ENCODE results near the gene APPBP2. TPM values are rescaled to one million over a fixed set of nuclear protein-coding genes. Genes with fewer than 3 reads are reported as not detected.
"Not testable (repeated sequence)": the region's sequence is repeated elsewhere in the genome, so short reads cannot be mapped to it uniquely, and the experiment has no call there.

Gene APPBP2
- total RNA-seq, 2 experiments from 2014 or later: 29.8 to 32.9 TPM

- H3K4me1 Mint-ChIP-seq; H3K27ac Mint-ChIP-seq; H3K27me3 Mint-ChIP-seq; H3K9me3 Mint-ChIP-seq; ATAC-seq (ENCODE audit: low read depth); H3K36me3 Mint-ChIP-seq; H3K4me3 Mint-ChIP-seq; DNase-seq; POLR2A ChIA-PET: not testable (repeated sequence)
Observed at GRCh38 chr17:60433021-60433997, 92.7 kb downstream of the APPBP2 start.

DNA sequence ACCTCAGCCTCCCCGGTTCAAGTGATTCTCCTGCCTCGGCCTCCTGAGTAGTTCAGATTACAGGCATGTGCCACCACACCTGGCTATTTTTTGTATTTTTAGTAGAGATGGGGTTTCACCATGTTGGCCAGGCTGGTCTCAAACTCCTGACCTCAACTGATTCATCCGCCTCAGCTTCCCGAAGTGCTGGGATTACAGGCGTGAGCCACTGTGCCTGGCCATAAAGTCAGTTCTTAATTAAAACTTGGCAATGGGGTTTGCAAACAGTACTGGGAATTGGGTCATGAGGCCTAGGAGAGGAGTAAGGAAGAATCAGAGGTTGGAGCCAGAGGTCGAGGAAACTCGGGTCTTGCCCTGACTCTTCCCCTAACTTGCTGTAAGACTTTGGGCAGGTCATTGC is 95.5 kb downstream of the APPBP2 start:
- not testable (repeated sequence) for H3K4me3 Mint-ChIP-seq; H3K4me1 Mint-ChIP-seq; H3K9me3 Mint-ChIP-seq; H3K36me3 Mint-ChIP-seq; H3K27me3 Mint-ChIP-seq; H3K27ac Mint-ChIP-seq; ATAC-seq (ENCODE audit: low read depth); DNase-seq
- POLR2A ChIA-PET: interaction anchor here (0.7 kb wide), 2 partner anchors 21 to 199 kb away, joined by 3 to 4 read pairs; no protein-coding TSS in a partner anchor

DNA sequence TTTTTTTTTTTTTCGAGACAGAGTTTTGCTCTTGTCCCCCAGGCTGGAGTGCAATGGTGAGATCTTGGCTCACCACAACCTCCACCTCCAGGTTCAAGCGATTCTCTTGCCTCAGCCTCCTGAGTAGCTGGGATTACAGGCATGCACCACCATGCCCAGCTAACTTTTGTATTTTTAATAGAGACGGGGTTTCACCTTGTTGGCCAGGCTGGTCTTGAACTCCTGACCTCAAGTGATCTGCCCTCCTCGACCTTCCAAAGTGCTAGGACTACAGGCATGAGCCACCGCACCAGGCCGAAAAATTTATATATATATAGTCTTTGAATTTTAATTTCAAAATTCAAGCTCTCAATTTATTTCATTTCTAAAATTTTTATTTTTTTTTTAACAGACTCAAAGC is 97.6 kb downstream of the APPBP2 start:
- H3K36me3 Mint-ChIP-seq; H3K4me3 Mint-ChIP-seq; DNase-seq; H3K27ac Mint-ChIP-seq; H3K27me3 Mint-ChIP-seq; H3K4me1 Mint-ChIP-seq; ATAC-seq (ENCODE audit: low read depth); POLR2A ChIA-PET; H3K9me3 Mint-ChIP-seq: not testable (repeated sequence)

DNA sequence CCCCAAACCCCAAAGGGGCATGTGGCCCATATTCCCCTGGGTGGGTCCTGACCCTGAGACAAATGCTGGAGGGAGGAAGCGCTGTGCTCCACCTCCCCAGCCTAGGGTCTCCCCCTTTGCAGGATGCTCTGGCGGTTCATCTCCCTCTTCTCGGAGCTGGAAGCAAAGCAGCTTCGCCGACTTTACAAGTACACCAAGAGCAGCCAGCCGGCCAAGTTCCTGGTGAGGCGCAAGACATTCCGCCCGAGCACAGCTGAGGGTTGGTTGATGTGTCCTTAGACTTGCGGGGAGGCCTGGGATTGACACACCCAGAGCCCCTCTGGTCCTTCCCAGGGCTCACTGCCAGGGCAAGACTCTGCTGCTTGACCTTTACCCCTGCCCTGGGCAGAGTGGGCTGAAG is 99.4 kb downstream of the APPBP2 start:
- Mint-ChIP-seq H3K27ac (no peak overlapping the region), H3K36me3 (no peaks in the 10 kb centered on the region), H3K4me1 (peaks cover 2% of the 10 kb centered on the region), H3K9me3 (no peaks in the 10 kb centered on the region), H3K4me3 (no peak overlapping the region), H3K27me3 (peaks cover 4% of the 10 kb centered on the region)
- POLR2A ChIA-PET: no interaction called here
- DNase-seq (no peak), ATAC-seq (ENCODE audit: low read depth) (no peak)

GRCh38 chr17:60425626-60426025 is 100.4 kb downstream of the APPBP2 start:
- H3K36me3 Mint-ChIP-seq: no peaks in the 10 kb centered on the region
- H3K9me3 Mint-ChIP-seq: no peaks in the 10 kb centered on the region
- POLR2A ChIA-PET: no interaction called here
- no peak overlapping the region for H3K27ac Mint-ChIP-seq
- DNase-seq (no peak), ATAC-seq (ENCODE audit: low read depth) (no peak)
- peaks cover 4% of the 10 kb centered on the region for H3K27me3 Mint-ChIP-seq
- peaks cover 7% of the 10 kb centered on the region for H3K4me1 Mint-ChIP-seq
- H3K4me3 Mint-ChIP-seq: no peak overlapping the region

DNA sequence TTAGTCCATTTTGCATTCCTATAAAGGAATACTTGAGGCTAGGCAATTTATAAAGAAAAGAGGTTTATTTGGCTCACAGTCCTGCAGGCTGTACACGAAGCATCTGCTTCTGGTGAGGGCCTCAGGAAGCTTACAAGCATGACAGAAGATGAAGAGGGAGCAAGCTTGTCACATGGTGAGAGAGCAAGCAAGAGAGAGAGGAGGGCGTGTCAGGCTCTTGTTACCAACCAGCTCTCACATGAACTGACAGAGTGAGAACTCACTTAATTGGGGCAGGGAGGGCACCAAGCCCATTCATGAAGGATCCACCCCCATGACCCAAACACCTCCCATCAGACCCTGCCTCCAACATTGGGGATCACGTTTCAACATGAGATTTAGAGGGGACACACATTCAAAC is 102.2 kb downstream of the APPBP2 start:
- peaks cover 3% of the 10 kb centered on the region for H3K9me3 Mint-ChIP-seq
- POLR2A ChIA-PET: interaction anchor here (0.5 kb wide), 1 partner anchor 116 kb away, joined by 5 read pairs; no protein-coding TSS in a partner anchor
- H3K27ac Mint-ChIP-seq: no peak overlapping the region
- peaks cover 7% of the 10 kb centered on the region for H3K4me1 Mint-ChIP-seq
- no peaks in the 10 kb centered on the region for H3K36me3 Mint-ChIP-seq
- DNase-seq: no peak
- peaks cover 4% of the 10 kb centered on the region for H3K27me3 Mint-ChIP-seq
- H3K4me3 Mint-ChIP-seq: no peak overlapping the region
- no peak for ATAC-seq (ENCODE audit: low read depth)

GRCh38 chr17:60422162-60422665 is 103.8 kb downstream of the APPBP2 start, which contains the start of gene CHCT1:
CHCT1 (plus strand) TSS chr17:60422489; CDS start chr17:60422593, 104 bp downstream.
- Mint-ChIP-seq H3K27ac (peak within 1 kb of the TSS; percentile 84), H3K36me3 (no peaks in the 10 kb centered on the region), H3K4me3 (peak within 1 kb of the TSS; percentile 78), H3K4me1 (peaks cover 7% of the 10 kb centered on the region), H3K27me3 (peaks cover 3% of the 10 kb centered on the region), H3K9me3 (peaks cover 3% of the 10 kb centered on the region)
- ATAC-seq (ENCODE audit: low read depth) (no peak), DNase-seq (no peak)
- POLR2A ChIA-PET: interaction anchor here (0.6 kb wide), 1 partner anchor 93 kb away, joined by 4 read pairs; no protein-coding TSS in a partner anchor

DNA sequence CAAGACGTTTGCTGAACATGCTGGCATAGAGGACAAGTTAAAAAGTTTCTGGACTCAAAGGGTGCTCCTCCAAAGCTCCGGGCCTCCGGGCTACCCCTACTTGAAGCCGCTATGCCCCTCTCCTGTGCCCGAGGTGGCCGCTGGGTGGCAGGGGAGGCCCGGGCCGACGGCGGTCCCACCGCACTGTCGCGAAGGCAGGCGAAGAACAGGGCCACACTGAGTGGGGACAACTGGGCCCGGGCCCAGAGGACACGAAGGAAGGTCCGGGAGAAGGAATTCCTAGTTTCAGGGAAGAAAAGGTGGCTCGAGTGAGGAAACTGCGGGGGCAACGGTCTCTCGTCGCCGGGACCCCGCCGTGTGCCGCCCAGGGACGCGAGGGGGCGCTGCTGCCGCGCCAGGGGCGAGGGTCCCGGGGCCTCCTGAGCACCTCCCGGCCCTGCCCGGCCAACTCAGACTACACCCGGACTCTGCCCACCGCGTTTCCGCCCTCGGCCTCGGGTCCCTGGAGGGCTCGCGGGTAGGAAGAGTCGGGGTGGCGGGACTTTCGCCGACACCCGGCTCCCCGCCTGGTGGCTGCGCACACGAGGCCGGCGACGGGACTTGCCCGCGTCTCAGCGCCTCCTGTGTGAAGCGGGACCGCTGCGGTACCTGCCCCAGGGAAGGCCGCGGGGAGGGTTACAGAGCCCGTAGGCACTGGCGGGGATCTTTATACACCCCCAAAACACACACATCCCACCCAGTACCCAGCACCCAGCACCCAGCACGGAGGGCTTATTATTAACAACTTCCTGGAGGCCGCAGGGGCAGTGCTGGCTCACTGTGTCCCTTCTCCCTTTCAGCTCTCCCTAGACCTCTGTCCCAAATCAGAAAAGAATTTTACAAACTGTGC is 104.5 kb downstream of the APPBP2 start:
- Mint-ChIP-seq H3K27me3 (peaks cover 3% of the 10 kb centered on the region), H3K4me1 (peaks cover 7% of the 10 kb centered on the region), H3K36me3 (no peaks in the 10 kb centered on the region), H3K9me3 (peaks cover 3% of the 10 kb centered on the region), H3K27ac (peak overlapping the region; percentile 84), H3K4me3 (peak overlapping the region; percentile 78)
- DNase-seq (peak; percentile 85), ATAC-seq (ENCODE audit: low read depth) (peak; percentile 99)
- POLR2A ChIA-PET: interaction anchor here (0.6 kb wide), 1 partner anchor 94 kb away, joined by 4 read pairs; no protein-coding TSS in a partner anchor

DNA sequence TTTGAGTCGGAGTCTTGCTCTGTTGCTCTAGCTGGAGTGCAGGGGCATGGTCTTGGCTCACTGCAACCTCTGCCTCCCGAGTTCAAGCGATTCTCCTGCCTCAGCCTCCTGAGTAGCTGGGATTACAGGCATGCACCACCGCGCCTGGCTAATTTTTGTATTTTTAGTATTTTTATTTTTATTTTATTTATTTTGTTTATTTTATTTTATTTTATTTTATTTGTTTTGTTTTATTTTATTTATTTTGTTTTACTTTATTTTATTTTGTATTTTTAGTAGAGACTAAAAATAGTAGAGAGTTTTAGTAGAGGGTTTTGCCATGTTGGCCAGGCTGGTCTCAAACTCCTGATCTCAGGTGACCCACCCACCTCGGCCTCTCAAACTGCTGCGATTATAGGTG is 106.2 kb downstream of the APPBP2 start:
- H3K27ac Mint-ChIP-seq; H3K4me1 Mint-ChIP-seq; POLR2A ChIA-PET; H3K9me3 Mint-ChIP-seq; H3K27me3 Mint-ChIP-seq; H3K36me3 Mint-ChIP-seq; ATAC-seq (ENCODE audit: low read depth); H3K4me3 Mint-ChIP-seq; DNase-seq: not testable (repeated sequence)

DNA sequence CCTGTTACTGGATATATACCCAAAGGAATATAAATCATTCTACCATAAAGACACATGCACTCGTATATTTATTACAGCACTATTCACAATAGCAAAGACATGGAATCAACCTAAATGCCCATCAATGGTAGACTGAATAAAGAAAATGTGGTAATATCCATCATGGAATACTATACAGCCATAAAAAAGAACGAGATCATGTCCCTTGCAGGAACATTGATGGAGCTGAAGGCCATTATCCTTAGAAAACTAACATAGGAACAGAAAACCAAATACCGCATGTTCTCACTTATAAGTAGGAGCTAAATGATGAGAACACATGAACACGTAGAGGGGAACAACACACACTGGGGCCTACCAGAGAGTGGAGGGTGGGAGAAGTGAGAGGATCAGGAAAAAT is 107.0 kb downstream of the APPBP2 start:
- H3K27me3 Mint-ChIP-seq; H3K9me3 Mint-ChIP-seq; H3K4me1 Mint-ChIP-seq; ATAC-seq (ENCODE audit: low read depth); DNase-seq; H3K27ac Mint-ChIP-seq; H3K36me3 Mint-ChIP-seq; POLR2A ChIA-PET; H3K4me3 Mint-ChIP-seq: not testable (repeated sequence)

DNA sequence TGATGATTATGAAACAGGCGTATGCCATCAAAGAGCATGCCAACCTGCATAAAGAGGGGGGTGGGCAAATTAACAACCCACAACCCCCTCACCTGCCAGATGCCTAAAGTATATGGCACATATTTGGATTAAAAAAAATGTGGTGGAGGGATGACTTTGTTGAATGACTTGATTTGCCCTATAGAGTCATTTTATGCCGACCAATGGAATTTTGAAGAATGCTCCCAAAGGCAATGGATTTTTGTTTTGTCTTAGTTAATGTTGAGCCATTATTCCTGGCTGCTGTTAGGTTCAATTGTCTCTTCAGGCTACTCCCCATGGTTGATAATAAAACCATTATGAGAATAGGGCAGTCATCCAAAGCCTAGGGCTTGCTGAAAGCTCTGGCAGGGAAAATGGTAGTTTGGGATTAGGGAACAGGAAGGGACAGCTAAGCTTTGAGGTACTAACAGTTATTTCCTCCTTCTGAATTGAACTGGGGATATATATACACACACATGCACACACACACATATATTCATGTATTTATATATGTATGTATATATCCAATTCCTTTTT is 109.6 kb downstream of the APPBP2 start:
- peaks cover 11% of the 10 kb centered on the region for H3K27me3 Mint-ChIP-seq
- no peak overlapping the region for H3K4me3 Mint-ChIP-seq
- POLR2A ChIA-PET: no interaction called here
- H3K36me3 Mint-ChIP-seq: no peaks in the 10 kb centered on the region
- peaks cover 3% of the 10 kb centered on the region for H3K9me3 Mint-ChIP-seq
- DNase-seq (no peak), ATAC-seq (ENCODE audit: low read depth) (no peak)
- H3K27ac Mint-ChIP-seq: no peak overlapping the region
- H3K4me1 Mint-ChIP-seq: peaks cover 5% of the 10 kb centered on the region

DNA sequence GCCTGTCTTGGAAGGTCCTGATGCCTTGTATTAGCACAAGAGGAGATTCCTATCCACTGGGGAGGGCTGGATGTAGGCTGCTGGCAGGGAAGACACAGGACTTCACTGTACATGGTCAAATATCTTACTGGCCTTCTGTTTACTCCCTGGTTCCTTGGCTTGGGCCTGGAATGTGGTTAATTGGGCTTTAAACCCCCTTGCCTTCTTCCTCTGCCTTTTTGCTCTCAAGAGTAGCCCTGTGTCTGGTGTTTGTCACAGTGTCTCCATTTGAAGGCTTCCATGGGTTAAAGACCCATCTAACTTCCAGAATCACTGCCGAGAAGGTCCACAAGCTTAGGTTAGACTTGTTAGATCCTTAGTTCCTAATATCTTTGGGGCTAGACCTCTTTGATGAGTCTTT is 110.9 kb downstream of the APPBP2 start:
- Mint-ChIP-seq H3K4me3 (no peak overlapping the region), H3K27me3 (peaks cover 11% of the 10 kb centered on the region), H3K27ac (no peak overlapping the region), H3K4me1 (no peaks in the 10 kb centered on the region), H3K9me3 (peaks cover 3% of the 10 kb centered on the region), H3K36me3 (no peaks in the 10 kb centered on the region)
- ATAC-seq (ENCODE audit: low read depth) (no peak), DNase-seq (no peak)
- POLR2A ChIA-PET: no interaction called here

DNA sequence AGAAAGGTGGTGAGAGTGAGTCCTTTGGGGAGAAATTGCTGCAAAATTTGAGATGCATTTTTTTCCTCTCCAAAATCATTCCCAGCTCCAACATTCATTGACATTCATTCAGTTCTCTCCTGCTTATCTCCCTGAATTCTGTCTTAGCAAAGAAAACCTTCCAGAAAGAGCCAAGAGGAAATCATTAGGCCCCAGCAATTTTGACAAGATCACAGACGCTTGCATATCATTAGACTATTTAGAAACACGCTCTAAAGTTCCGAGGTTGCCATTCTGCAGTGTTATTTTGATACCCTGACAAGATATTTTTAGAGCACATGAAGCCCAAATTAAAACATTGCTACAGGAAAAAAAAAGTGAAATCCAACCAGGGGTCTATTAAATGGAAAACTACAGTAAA is 113.3 kb downstream of the APPBP2 start:
- Mint-ChIP-seq H3K36me3 (no peaks in the 10 kb centered on the region), H3K27ac (no peak overlapping the region), H3K4me3 (no peak overlapping the region), H3K4me1 (no peaks in the 10 kb centered on the region), H3K9me3 (no peaks in the 10 kb centered on the region), H3K27me3 (peaks cover 10% of the 10 kb centered on the region)
- POLR2A ChIA-PET: no interaction called here
- ATAC-seq (ENCODE audit: low read depth) (no peak), DNase-seq (no peak)

Data from activated naive CD8-positive, alpha-beta T cell treated with anti-CD3 and anti-CD28 coated beads, Interleukin-2, amount 10 ng/mL, durations not matched to agents 7 days and 5 days (primary cell).